Measurements from ENCODE around the gene RASGRP1.

Gene RASGRP1

DNA sequence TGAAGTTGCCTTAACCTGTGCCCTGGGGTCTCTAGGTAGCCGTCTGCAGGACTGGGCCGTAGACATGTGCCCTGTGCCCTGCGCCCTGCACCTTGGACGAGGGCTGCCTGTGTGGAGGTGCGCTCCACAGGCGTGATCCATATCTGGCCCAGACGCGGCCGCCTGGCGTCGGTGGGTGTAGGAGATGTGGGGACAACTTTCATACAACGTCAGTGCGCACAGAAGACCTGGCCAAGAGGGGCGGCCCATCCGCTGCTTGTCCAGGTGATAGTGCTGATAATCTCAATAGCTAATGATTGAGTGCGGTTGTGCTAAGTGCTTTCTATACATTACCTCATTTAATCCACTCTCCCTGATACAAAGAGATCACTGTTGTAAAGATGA is 665 bp upstream of the RASGRP1 start:
- DNase-seq, result no peak

DNA sequence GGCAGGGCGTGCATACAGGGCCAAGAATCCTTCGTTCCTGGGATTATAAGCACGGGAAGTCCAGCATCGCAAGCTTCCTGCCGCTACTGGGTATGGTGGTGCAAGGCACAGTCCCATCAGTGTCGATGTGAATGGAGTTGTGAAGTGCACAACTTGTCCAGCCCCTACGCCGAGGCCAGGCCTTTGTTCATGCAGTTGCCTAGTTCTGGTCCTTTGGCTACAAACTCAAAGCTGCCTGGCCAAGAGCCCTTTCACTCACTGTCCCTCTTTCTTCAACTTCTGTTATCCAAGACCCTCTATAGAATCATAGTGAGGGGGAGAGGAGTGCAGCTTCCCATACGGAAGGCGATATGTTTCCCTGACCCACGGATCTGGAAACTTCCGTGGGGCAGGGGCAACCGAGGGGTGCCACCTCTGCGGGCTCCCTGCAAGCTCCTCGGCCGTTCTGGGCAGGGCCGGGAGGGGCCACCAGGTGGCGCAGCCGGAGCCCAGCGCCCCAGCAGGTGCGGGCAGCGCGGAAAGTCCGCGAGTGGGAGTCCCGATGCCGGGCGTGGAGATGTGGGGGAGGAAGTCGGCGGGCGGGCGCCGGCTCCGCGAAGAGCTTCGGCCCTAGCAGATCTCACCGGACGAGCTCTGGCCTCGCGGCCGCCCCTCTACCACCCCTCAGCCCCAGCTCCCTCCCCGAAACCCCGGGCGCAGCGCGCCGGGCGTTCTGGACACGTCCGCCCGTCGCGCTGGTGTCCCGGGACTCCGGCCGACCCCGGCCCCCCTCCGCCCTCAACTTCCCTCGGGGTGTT is 693 bp downstream of the RASGRP1 start:
- no peak for DNase-seq

DNA sequence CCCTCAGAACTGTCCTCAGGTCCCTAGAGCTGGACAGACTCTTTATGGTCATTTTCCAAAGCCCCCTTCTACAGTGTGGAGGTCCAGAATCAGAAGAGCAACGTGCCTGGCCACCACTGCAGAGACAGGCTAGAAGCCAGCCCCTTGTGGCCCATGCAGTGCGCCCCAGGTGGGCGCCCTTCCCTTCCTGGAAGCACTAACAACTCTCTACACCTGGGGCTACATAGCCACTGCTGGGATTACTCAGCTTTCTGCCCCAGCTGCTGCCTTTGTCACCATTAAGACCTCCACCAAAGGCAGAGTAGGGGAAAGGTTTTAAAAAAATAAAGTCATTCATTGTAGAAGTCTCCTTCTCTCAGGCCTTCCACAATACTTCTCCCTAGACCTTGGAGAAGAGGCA is 2.3 kb downstream of the RASGRP1 start:
- no peak for DNase-seq

DNA sequence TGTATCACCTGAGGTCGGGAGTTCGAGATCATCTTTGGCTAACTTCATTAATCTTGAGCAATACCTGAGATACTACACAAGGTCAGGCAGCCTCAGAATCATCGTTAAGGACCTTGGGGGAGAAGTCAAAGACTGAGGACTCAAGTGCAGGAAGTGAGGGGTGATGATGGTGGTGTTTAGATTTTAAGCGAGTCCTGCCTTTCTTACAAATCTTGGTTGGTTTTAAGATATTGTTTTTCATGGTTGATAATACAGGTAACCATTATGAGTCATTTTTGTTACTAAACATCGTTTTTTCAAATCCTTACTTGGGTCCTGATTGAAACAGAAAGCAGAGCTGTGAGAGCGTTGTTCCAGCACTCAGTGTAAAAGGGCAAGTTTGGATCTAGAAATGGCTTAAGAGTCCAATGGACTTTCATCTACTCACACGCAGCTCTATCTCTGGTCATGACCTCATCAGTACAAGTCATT is 4.1 kb downstream of the RASGRP1 start:
- no peak for DNase-seq

DNA sequence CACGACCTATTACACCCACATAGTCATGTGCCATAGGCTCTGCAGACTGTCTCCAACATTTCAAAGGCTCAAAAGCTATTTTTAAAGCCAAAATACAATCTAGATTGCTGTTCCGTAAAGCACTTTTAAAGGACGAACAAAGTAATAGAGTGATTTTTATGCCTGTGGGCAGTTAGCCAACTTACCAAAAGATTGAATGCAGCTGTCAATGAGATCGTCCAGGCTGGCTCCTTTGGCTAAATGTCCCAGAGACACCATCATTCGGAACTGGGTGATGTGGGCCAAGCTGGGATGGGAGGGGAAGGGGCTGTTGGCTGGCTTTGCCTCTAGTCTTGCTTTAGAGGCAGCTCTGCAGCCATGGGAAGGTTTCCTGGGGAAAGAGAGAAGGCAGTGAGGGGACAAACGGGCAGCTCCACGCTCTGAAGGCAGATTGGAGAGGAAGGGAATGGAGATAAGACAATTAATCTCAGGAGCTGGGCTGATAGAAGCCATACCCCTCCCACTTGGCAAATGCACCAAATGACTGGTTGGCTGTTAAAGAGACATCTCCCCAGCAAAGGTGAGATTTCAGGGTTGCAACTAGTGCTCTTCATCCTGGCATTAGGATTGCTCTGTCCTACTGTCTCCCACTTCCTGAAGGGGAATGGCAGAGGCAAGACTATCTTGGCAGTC is 4.8 kb downstream of the RASGRP1 start:
- DNase-seq, result no peak

DNA sequence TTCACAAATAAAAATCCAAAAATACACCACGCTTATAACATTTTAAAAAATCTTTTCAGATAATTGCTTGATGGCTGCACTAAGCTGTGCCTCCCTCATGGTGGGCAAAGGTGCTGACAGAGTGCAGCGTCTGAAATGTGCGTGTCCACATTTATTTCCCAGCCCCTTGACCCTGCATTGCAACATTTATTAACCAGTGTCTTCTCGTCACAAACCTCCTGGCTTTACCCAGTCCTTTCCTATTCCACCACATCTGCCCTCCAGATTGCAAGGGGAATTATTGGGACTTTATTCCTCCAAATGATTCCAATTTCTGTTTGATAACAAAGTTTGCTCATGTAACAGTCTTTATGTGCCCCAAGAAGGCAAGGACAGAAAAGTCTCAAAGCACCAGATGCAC is 5.5 kb downstream of the RASGRP1 start:
- DNase-seq, result no peak

DNA sequence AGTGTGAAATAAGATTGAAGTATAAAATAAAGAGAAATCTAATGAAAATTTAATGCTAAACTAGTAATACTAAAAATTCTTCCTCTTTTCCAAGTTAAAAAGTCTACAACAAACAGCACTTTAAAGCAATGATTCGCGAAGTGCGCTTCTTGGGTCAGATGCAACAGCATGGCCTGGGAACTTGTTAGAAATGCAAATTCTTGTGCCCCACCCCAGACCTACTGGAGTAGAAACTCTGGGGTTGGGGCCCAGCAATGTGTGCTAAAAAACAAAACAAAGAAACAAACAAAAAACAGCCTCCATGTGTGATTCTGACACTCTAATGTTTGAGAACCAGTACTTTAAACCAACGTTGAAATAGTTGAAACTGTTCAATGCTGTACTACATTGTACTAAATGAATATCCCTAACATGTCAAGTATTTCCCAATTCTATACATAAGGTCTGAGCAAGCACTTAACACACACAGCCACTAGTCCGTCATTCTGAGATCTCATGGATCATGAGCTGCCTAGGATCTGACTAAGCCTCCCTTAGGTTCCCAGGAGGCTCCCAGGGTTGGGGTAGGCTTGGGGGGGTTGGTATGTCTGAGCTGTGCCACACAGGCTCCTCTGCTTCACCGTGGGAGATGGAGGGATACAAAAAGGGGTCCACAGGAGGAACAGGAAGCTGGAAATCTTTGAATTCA is 6.1 kb downstream of the RASGRP1 start:
- DNase-seq, result no peak

DNA sequence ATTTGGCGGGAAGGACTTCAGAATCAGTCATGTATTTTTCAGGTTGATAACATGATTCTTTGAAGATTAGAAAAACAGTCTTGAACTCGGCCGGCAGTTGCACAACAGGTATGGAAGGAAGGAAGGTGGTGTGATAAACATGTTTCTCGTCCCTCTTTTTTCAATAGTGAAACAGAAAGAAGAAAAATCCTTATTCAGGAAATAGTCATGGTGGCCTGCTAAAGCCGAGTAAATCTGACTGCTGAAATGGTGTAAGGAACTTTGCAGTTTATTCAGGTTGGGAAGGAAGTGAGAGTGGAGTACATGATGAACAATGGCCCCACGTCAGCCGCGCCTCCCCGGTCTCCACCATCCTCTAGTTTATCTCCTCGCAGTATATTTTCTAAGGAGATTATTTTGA is 6.7 kb downstream of the RASGRP1 start:
- DNase-seq, result no peak

DNA sequence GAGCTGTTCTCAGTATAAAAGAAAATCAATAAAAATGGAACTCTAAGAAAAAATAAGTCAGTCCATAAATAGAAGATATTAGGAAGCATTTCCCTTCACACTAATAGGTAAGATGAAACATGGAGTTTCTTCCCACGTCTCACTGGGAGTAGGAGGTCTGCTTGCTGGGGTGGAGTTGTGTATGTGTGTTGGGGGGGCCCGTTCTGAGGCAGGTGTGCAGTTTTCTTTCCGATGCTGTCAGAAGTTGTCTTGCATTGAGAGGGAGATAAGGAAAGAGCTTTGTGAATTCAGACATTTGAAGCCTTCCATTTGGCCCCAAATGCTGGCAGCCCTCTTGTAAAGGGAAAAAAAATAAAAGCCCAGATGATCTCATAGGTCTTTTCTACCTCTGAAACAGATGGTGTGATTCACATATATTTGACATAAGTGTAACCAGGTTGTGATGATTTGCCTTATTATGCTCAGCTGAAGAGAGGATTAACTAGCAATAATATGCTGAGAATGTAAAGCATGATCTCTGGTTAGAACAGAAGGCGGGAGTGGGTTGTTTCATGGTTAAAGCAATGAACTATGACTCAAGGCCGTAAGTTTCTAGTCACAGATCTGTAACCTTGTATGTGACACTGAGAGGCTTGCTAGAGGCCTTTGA is 8.8 kb downstream of the RASGRP1 start:
- no peak for DNase-seq

DNA sequence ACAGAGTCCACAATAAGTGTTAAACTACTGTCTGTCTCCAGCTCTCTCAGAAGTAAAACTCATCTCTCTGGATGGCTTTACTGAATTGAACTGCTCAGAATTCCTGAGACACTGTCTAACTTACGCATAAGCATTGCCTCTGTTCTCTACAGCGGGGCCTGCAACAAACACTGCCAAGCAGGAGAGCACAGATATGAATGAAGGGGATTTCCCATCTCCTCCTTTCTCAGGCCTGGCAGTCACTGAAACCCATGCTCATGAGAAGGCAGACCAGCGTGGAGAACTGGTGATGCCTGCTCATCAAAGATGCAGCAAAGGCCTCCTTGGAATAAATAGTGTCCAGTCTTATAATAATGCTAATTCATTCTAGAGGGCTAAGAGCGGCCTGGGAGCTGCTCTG is 10.3 kb downstream of the RASGRP1 start:
- no peak for DNase-seq

DNA sequence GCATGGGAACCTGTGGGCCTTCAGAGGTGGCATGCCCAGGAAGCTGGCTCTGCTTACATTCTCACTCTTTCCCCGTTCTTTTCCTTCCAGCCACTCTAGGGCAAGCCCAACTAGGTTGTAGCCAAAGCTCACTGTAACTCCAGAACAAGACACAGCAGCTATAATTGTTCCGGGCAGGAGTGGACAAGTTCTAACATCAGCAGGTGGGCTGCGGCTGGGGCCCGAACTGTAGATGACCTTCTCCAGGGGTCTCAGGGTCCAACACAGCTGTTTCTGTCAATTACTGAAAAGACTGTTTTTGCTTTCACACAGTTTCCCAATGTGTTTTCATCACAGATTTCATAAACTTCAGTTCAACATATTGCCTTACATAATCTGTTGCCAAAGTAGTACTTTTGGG is 11.5 kb downstream of the RASGRP1 start:
- DNase-seq, result no peak

DNA sequence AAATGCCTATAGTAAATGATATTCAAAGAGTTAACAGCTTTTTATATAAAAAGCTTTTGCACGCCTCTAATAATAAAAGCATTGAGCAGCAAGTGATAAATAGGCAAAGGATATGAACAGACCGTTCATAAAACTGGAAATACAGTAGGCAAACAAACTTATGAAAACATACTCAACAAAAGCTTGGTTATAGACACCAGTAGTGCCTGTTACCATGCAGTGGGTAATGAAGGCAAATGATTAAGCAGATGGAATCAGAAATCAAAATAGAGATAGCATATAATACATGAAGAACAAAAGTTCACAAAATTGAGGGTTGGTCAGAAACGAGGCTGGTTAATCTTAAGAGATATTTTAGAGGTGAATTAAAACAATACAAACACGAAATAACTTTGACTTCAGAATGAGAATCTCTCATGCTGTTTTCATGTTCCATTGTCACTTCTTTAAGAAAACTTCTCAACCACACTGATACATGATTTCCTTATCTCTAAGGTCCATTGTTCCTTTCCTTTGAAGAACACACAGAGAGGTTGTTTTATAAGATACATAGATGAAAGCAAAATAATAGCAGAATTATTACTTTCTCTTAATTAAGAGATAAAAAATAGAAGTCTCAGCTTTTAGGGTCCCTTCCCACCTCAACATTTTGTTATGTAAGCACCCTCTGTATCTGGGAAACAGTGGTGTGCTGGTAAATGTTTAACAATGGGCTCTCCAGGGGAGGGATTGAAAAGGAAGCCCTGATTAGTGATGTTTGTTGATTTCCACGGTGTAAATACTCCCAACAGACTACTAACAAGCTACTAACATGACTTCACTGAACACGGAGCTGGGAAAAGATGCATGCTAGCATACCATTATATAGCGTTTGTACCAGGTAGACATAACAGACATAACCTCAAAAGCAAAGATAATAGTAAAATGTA is 12.6 kb downstream of the RASGRP1 start:
- DNase-seq, result no peak

DNA sequence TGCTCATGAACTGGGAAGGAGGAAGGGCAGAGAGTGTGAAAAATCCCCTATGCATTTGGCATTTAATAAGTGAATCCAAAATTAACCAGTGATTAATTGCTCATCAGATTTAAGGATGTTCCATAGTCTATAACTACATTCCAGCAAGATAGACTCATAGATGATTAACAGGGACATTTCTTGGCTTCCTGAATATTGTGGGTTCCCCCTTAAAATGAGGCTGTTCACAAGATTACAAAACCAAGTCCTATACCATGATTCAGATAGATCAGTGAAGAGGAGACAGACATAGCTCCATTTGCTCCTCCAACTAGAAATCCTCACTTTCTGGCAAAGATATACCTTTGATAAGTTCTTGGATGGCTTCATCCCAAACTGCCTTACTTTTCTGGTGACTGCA is 15.4 kb downstream of the RASGRP1 start:
- no peak for DNase-seq

DNA sequence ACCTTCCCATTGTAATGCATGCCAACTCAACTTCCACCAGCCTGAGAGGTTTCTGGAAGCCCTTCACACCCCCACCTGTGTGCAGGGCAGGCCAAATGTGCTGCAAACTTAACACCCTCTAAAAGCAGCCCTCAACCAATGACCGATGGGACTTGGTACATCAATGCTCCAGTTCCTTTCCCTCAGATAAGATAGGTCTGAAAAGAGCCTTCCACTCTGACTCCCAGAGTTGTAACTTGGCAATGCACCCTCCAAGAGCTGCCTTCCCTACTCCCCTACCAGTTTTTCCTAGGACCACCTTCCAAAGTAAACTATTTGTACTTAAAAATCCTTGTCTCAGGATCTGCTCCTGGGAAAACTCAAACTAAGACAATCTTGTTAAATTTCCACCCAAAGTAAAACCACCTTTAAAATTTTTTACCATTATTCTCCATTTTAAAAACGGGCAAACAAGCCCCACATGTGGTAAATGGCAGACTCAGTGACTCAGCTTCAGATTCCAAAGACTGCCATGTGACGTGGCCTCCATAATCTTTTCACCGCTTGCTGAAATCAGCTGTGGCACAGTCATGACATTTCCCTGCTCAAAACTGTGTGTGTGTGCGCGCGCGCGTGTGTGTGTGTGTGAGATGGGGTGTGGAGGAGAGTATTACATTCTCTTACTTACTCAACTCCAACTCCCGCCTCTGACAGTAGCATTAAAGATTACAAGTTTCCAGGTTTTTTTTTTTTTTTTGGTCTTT is 17.2 kb downstream of the RASGRP1 start:
- DNase-seq, result no peak

DNA sequence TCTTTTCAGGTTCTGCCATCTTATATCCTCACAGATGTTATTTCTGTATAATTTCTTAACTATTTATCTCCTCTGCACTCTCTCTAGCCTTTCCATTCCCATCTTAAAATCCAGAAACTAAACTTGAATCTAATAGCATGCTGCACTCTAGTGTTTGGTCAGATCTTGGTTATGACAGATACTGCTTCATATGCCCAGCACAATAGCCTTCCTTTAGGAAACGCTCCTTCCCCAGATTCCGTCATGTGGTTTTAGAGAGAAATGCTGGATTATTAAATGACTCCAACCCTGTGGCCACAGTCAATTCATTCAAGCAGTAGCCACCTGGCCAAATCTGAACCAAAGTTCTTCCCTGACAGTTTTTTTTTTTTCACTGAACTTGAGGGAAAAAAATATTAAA is 19.4 kb downstream of the RASGRP1 start:
- DNase-seq, result no peak

DNA sequence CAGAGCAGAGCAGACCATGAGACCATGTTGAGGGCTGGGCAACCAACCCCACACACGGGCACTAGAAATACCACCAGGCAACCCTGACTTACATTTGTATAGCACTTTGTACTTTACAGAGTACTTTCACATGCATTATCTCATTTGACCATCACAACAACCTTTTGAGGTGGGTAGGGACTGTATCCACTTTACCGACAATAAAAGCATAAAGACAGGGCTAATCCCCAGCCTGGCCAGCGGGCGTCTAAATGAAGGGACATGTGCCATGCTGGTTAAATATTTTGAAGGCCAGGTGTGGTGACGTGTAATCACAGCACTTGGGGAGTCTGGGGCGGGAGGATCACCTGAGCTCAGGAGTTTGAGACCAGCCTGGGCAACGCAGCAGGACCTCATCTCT is 23.6 kb downstream of the RASGRP1 start:
- no peak for DNase-seq

DNA sequence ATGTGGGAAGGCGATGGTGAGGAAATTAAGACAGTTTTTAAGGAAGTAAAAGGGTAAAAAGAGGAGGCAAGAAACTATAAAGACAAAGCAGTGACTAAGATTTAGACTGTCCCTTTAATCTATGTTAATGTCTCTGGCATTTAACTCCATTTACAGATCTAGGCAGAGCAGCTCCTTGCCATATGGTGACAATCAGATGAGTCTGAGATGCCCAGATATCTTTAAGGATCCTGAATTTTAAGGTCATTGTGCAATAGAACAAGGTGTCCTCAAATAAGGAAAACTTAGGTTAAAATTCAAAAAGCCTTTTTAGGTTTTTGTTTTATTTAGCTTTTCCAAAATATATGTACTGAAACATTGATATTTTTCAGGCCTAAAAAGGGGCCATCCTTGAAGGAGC is 24.1 kb downstream of the RASGRP1 start:
- no peak for DNase-seq

DNA sequence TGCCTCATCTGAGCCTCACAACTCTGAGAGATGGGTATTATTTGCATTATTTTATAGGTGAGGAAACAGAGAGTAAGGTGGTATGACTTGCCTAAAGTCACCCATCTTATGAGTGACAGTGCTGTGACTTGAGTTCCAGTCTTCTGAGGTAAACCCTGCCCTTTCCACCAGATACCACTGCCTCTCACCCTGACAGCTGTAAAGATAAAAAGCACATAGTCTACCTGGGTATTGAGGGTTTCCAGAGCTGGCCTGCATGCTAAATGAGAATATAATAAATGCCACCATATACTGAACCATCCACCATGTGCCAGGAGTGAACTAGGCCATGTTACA is 25.6 kb downstream of the RASGRP1 start:
- no peak for DNase-seq

DNA sequence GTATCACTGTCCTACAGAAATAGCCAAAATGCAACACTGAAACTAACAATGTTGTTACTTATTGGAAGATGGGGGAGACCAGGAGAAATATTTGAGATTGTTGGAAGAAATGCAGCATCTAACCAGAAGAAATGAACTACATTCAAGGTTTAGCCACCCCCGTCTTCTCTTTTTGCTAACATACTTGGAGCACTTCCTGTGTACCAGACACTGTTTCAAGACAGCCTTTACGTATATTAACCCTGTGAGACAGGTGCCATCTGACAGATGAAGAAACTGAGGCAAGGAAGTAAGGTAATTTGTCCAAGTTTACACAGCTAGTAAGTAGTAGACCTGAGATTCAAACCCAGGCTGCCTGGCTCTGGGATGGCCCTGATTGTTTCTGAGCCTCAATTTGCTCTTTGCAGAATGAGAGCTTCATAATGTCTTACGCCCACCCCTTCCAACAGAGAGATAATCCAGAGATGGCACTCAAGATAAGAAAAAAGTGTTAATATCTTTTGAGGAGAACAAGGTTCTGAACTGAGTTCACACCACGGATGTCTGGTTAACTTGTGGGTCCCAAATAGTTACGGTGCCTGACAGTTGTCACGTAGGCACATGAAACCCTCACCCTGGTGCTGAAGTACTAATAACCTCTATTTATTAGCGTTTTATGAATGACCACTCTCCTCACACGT is 26.1 kb downstream of the RASGRP1 start:
- no peak for DNase-seq

DNA sequence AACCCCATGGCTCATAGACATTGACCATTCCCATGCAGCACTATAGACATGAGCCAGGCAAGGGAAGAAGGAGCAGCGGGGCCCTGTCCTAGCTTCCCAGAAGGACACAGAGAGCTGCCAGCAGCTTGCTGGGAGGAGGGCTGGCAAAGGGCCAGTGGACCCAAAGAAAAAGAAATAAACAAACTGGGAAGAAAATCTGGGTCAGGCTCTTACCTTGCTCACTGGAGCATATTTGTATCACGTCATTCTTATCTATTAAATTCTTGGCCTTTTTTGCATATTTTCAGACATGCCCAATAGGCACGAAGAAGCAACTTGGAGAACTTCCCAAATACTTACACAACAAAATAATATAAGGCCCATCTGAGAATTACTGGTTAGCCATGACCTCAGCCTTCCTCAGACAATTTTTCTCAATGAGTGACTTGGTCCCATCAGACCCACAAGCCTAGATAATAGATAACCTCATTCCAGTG is 28.4 kb downstream of the RASGRP1 start:
- DNase-seq, result no peak

Data from NCI-H1417 treated with DMSO at 0.1 percent for 48 hours (cell line).